SK-N-SH (cell line): ENCODE measurements around the gene SLC10A4. TPM values are rescaled to one million over a fixed set of nuclear protein-coding genes. Genes with fewer than 3 reads are reported as not detected.

ENCODE experiments used
- CTCF ChIA-PET: fragments of 300-600, 350-600 bp; formaldehyde crosslinking; extraction: SDS; loops from one replicate; lab custom pipeline; 2021; lab: Yijun Ruan, JAX
- POLR2A ChIA-PET: fragments of 350-600 bp; sonication (Branson Sonifier 250); formaldehyde crosslinking; extraction: SDS; loops from one replicate; lab custom pipeline; 2020; ENCODE audit warnings: antibody characterized with exemption, inconsistent platforms; lab: Yijun Ruan, JAX
- DNase-seq: peaks from one replicate; pipeline ENCODE4 v3.0.0; 2012
- H2AFZ ChIP-seq: fragments of 200-600 bp; sonication (generic); 2 replicates; pipeline ENCODE4 v1.8.1; 2016; ENCODE audit warnings: antibody characterized with exemption, mild to moderate bottlenecking, low read depth
- H3F3A ChIP-seq: fragments of 200-600 bp; sonication (generic); replicated peaks from 2 replicates; pipeline ENCODE3; 2016; ENCODE audit warnings: antibody characterized with exemption, mild to moderate bottlenecking; ENCODE audit not compliant: insufficient read depth
- H3K27ac ChIP-seq, 2 experiments: fragments of 200-500 bp in 1 of 2; fragments of 200-600 bp in 1 of 2; sonication (Bioruptor generic) in 1 of 2; sonication (generic), shearing (Covaris generic) in 1 of 2; 2 replicates each; pipeline versions ENCODE4 v1.5.1 to v1.6.1; 2014 to 2016; ENCODE audit warnings: low read depth in 2 of 2, inconsistent platforms in 1 of 2, low read length in 1 of 2, mild to moderate bottlenecking in 1 of 2, mixed read lengths in 1 of 2
- H3K27me3 ChIP-seq: fragments of 200-600 bp; sonication (generic), shearing (Covaris generic); 2 replicates; pipeline ENCODE4 v1.6.1; 2016; ENCODE audit warnings: mixed run types; ENCODE audit not compliant: insufficient read depth
- H3K36me3 ChIP-seq, 2 experiments: fragments of 200-500 bp in 1 of 2; fragments of 200-600 bp in 1 of 2; sonication (Bioruptor generic) in 1 of 2; sonication (generic) in 1 of 2; replicated peaks in 1 of 2; 2 replicates each; pipeline versions ENCODE3 to v1.5.1; 2014 to 2016; ENCODE audit warnings: low read length in 1 of 2, mild to moderate bottlenecking in 1 of 2; ENCODE audit not compliant: insufficient read depth in 2 of 2, control insufficient read depth in 1 of 2
- H3K4me1 ChIP-seq, 2 experiments: fragments of 200-500 bp in 1 of 2; fragments of 200-600 bp in 1 of 2; sonication (Bioruptor generic) in 1 of 2; sonication (generic), shearing (Covaris generic) in 1 of 2; 2 replicates each; pipeline versions ENCODE4 v1.5.1 to v1.6.1; 2014 to 2016; ENCODE audit warnings: low read depth in 1 of 2, low read length in 1 of 2, mixed run types in 1 of 2; ENCODE audit not compliant: insufficient read depth in 2 of 2, control insufficient read depth in 1 of 2
- H3K4me2 ChIP-seq: fragments of 200-600 bp; sonication (generic), shearing (Covaris generic); 2 replicates; pipeline ENCODE4 v1.6.1; 2017; ENCODE audit warnings: mixed run types
- H3K4me3 ChIP-seq, 2 experiments: fragments of 200-500 bp in 1 of 2; fragments of 200-600 bp in 1 of 2; sonication (Bioruptor generic) in 1 of 2; sonication (generic), shearing (Covaris generic) in 1 of 2; 2 replicates each; pipeline versions ENCODE4 v1.5.1 to v1.8.1; 2014 to 2016; ENCODE audit warnings: low read depth in 2 of 2, inconsistent platforms in 1 of 2, low read length in 1 of 2, mild to moderate bottlenecking in 1 of 2, mixed read lengths in 1 of 2, moderate library complexity in 1 of 2
- H3K79me2 ChIP-seq: fragments of 200-600 bp; sonication (generic); 2 replicates; pipeline ENCODE4 v1.8.1; 2017; ENCODE audit warnings: mild to moderate bottlenecking; ENCODE audit not compliant: insufficient read depth
- H3K9ac ChIP-seq: fragments of 200-600 bp; sonication (generic); 2 replicates; pipeline ENCODE4 v1.6.1; 2017; ENCODE audit warnings: mixed run types
- H3K9me2 ChIP-seq: fragments of 200-600 bp; sonication (generic); 2 replicates; pipeline ENCODE4 v1.6.1; 2017; ENCODE audit warnings: mixed run types
- H3K9me3 ChIP-seq: fragments of 200-600 bp; sonication (generic); 2 replicates; pipeline ENCODE4 v1.6.1; 2017; ENCODE audit warnings: mixed run types, mild to moderate bottlenecking, moderate library complexity
- H4K20me1 ChIP-seq: fragments of 200-600 bp; sonication (generic); 2 replicates; pipeline ENCODE4 v1.6.1; 2017; ENCODE audit warnings: mild to moderate bottlenecking, mixed run types; ENCODE audit not compliant: insufficient read depth
- CHD2 ChIP-seq: fragments of 150-350 bp; IDR thresholded peaks from 2 replicates; pipeline ENCODE4 v1.6.1; 2018; ENCODE audit warnings: low read length; ENCODE audit not compliant: partially characterized antibody
- ELF1 ChIP-seq: IDR thresholded peaks from 2 replicates; pipeline ENCODE4 v1.4.0; 2012
- EP300 ChIP-seq, 2 experiments: IDR thresholded peaks; 2 replicates each; pipeline versions ENCODE4 v1.4.0 to v1.6.1; 2012; ENCODE audit warnings: borderline replicate concordance in 1 of 2, low read depth in 1 of 2, low read length in 1 of 2
- FOXJ3 ChIP-seq: sonication (generic); formaldehyde crosslinking; IDR thresholded peaks from 2 replicates; pipeline ENCODE4 v1.5.1; 2020; ENCODE audit warnings: mild to moderate bottlenecking, missing genetic modification reagents
- FOXM1 ChIP-seq: IDR thresholded peaks from 2 replicates; pipeline ENCODE4 v1.4.0; 2012; ENCODE audit warnings: low read depth, mild to moderate bottlenecking
- GABPA ChIP-seq: IDR thresholded peaks from 2 replicates; pipeline ENCODE4 v1.4.0; 2012; ENCODE audit warnings: low read depth, mild to moderate bottlenecking
- GATA2 ChIP-seq: sonication (generic); formaldehyde crosslinking; IDR thresholded peaks from 2 replicates; pipeline ENCODE4 v1.5.0; 2020; ENCODE audit warnings: mild to moderate bottlenecking, missing genetic modification reagents
- MEF2A ChIP-seq: IDR thresholded peaks from 2 replicates; pipeline ENCODE4 v1.4.0; 2012; ENCODE audit warnings: low read depth, borderline replicate concordance
- MXI1 ChIP-seq: IDR thresholded peaks from 2 replicates; pipeline ENCODE4 v1.6.1; 2012; ENCODE audit warnings: mild to moderate bottlenecking, low read depth, low read length, improper control_type of control experiment
- NFIC ChIP-seq: IDR thresholded peaks from 2 replicates; pipeline ENCODE4 v1.4.0; 2012; ENCODE audit warnings: borderline replicate concordance
- PBX3 ChIP-seq: IDR thresholded peaks from 2 replicates; pipeline ENCODE4; 2012
- POLR2AphosphoS5 ChIP-seq: IDR thresholded peaks from 2 replicates; pipeline ENCODE4 v1.6.1; 2012; ENCODE audit warnings: low read depth, low read length
- RAD21 ChIP-seq: IDR thresholded peaks from 2 replicates; pipeline ENCODE4 v1.6.1; 2012; ENCODE audit warnings: mild to moderate bottlenecking, low read length
- RCOR1 ChIP-seq: fragments of 150-350 bp; IDR thresholded peaks from 2 replicates; pipeline ENCODE4 v1.6.1; 2017; ENCODE audit warnings: antibody characterized with exemption, low read length
- TAF1 ChIP-seq: IDR thresholded peaks from 2 replicates; pipeline ENCODE4 v1.6.1; 2012; ENCODE audit warnings: low read depth, mild to moderate bottlenecking, low read length, moderate library complexity, borderline replicate concordance
- TCF12 ChIP-seq: IDR thresholded peaks from 2 replicates; pipeline ENCODE4 v1.4.0; 2012
- TEAD4 ChIP-seq: IDR thresholded peaks from 2 replicates; pipeline ENCODE4 v1.4.0; 2012; ENCODE audit warnings: mild to moderate bottlenecking, borderline replicate concordance; ENCODE audit not compliant: insufficient read depth
- USF1 ChIP-seq: IDR thresholded peaks from 2 replicates; pipeline ENCODE4 v1.4.0; 2012; ENCODE audit warnings: low read depth, borderline replicate concordance
- WGBS: methylation state at CpG from one replicate; pipeline ENCODE4 v1.1.6; 2017; ENCODE audit warnings: low lambda C conversion rate; 5-methylcytosine and 5-hydroxymethylcytosine counted together
- polyA plus RNA-seq, 3 experiments: library from polyadenylated mRNA; depleted of rRNA; stranded (reverse); fragments of >200 nt; gene quantifications; 2 replicates each; pipeline ENCODE4 v1.2.3, GENCODE V29; 2012

SLC10A4 gene
- polyA plus RNA-seq, 1 of the 3 experiments (the other 2 are of a cell fraction) = 2.5 TPM

GRCh38 chr4:48461000-48461399, 22.1 kb upstream of the SLC10A4 start:
- no peak overlapping the region for H2AFZ ChIP-seq
- H3K36me3 ChIP-seq = no peaks in the 10 kb centered on the region
- no peaks in the 10 kb centered on the region for H3K79me2 ChIP-seq
- peaks cover 9% of the 10 kb centered on the region for H3F3A ChIP-seq
- no peaks in the 10 kb centered on the region for H3K9me2 ChIP-seq
- no peaks in the 10 kb centered on the region for H3K27me3 ChIP-seq
- H3K4me3 ChIP-seq = no peak overlapping the region
- CTCF ChIA-PET = interaction anchor here (1.1 to 2.3 kb wide), 4 partner anchors 10 to 85 kb away, joined by 3 to 8 read pairs (median 6); no protein-coding TSS in a partner anchor
- POLR2A ChIA-PET = no interaction called here
- no peak overlapping the region for H3K27ac ChIP-seq
- H3K4me1 ChIP-seq = peaks cover 0 to 17% of the 10 kb centered on the region in 2 experiments; a peak in 3 of 4 replicates
- DNase-seq = no peak
- no peaks in the 10 kb centered on the region for H3K9me3 ChIP-seq
- no peak overlapping the region for H3K9ac ChIP-seq
- H3K4me2 ChIP-seq = no peak overlapping the region
- TF ChIP-seq TEAD4 (no peak), ELF1 (no peak), RAD21 (no peak), TAF1 (no peak), MEF2A (no peak)
- H4K20me1 ChIP-seq = no peaks in the 10 kb centered on the region

- peak; percentile 46 for DNase-seq
- WGBS = 4% methylated on average over 5 of the region's 5 CpGs
- no peak overlapping the region for H3K9ac ChIP-seq
- CTCF ChIA-PET = interaction anchor here (0.8 to 2.3 kb wide), 9 partner anchors 9 to 84 kb away, joined by 3 to 8 read pairs (median 4); no protein-coding TSS in a partner anchor
- POLR2A ChIA-PET = interaction anchor here (1.0 to 2.3 kb wide), 4 partner anchors 8 to 26 kb away, joined by 3 to 6 read pairs (median 4); partner anchors contain the start of gene SLC10A4
- H3F3A ChIP-seq = peaks cover 9% of the 10 kb centered on the region
- peak overlapping the region; percentile 35 to 90; a peak in 3 of 4 replicates for H3K27ac ChIP-seq
- H3K79me2 ChIP-seq = no peaks in the 10 kb centered on the region
- no peaks in the 10 kb centered on the region for H4K20me1 ChIP-seq
- no peak overlapping the region for H3K4me3 ChIP-seq
- peak overlapping the region; percentile 36; the same call in 1 of the 2 replicates for H3K4me2 ChIP-seq
- TF ChIP-seq EP300 (IDR thresholded peaks at IDR 0.05; ENCODE audit: borderline replicate concordance in 1 of 2, low read depth in 1 of 2, low read length in 1 of 2) (peak; percentile 34 to 91; a peak in 3 of 4 replicates), GATA2 (CRISPR knock-in tag) (peak; percentile 73), RAD21 (peak; percentile 18; the same call in 1 of the 2 replicates), MXI1 (no peak), POLR2AphosphoS5 (peak; percentile 54; the same call in 1 of the 2 replicates), USF1 (no peak), RCOR1 (peak; percentile 95), FOXM1 (no peak), TCF12 (peak; percentile 94), FOXJ3 (CRISPR knock-in tag) (peak; percentile 42; the same call in 1 of the 2 replicates), PBX3 (peak; percentile 80), GABPA (no peak), NFIC (peak; percentile 76), CHD2 (peak; percentile 56)
- no peaks in the 10 kb centered on the region for H3K9me3 ChIP-seq
- no peaks in the 10 kb centered on the region for H3K36me3 ChIP-seq
- no peak overlapping the region for H2AFZ ChIP-seq
- peaks cover 2 to 17% of the 10 kb centered on the region in 2 experiments; a peak in 3 of 4 replicates for H3K4me1 ChIP-seq
- H3K9me2 ChIP-seq = no peaks in the 10 kb centered on the region
- no peaks in the 10 kb centered on the region for H3K27me3 ChIP-seq
These were observed 20.8 kb upstream of the SLC10A4 start for GRCh38 chr4:48462363-48462762.
